ENCODE data around the gene TSC22D2.

GRCh38 chr3:150467381-150467780 lies 59.3 kb downstream of the TSC22D2 start:
- no peak for TF ChIP-seq CTCF (IDR thresholded peaks at IDR 0.05)
- no peak for TF ChIP-seq POLR2A (IDR thresholded peaks at IDR 0.05)
